HG03521 (cell line): ENCODE measurements around the gene EXOC7.
"Not testable (repeated sequence)": the region's sequence is repeated elsewhere in the genome, so short reads cannot be mapped to it uniquely, and the experiment has no call there.

Experiments used
- ATAC-seq: cut with Tn5 transposase; IDR thresholded peaks from one replicate; pipeline ENCODE4 v1.9.1; 2021; ENCODE audit warnings: mild to moderate bottlenecking, moderate library complexity; ENCODE audit not compliant: unreplicated experiment

The EXOC7 gene

GRCh38 chr17:76088868-76089576, 14.6 kb downstream of the EXOC7 start:
- ATAC-seq, result no peak

GRCh38 chr17:76088041-76088867, 15.3 kb downstream of the EXOC7 start:
- ATAC-seq, result no peak

GRCh38 chr17:76087531-76087930, 16.1 kb downstream of the EXOC7 start:
- ATAC-seq, result no peak

GRCh38 chr17:76086384-76086783, 17.2 kb downstream of the EXOC7 start:
- no peak for ATAC-seq

- ATAC-seq, result no peak
These were observed 17.7 kb downstream of the EXOC7 start for GRCh38 chr17:76085731-76086366.

GRCh38 chr17:76085066-76085730, 18.4 kb downstream of the EXOC7 start:
- ATAC-seq, result no peak

- no peak for ATAC-seq
These were observed 19.9 kb downstream of the EXOC7 start for GRCh38 chr17:76083536-76084182.

- no peak for ATAC-seq
These were observed 21.0 kb downstream of the EXOC7 start for GRCh38 chr17:76082326-76083251.

GRCh38 chr17:76081295-76082210, 22.0 kb downstream of the EXOC7 start:
- ATAC-seq, result no peak

- ATAC-seq, result no peak
These were observed 22.8 kb downstream of the EXOC7 start for GRCh38 chr17:76080768-76081287.

- no peak for ATAC-seq
These were observed 23.4 kb downstream of the EXOC7 start for GRCh38 chr17:76079956-76080767.

- ATAC-seq, result no peak
These were observed 24.0 kb downstream of the EXOC7 start for GRCh38 chr17:76079535-76079955.

- ATAC-seq, result no peak
These were observed 24.6 kb downstream of the EXOC7 start, which contains the start of gene ZACN for GRCh38 chr17:76078860-76079534. Gene ZACN (plus strand): TSS chr17:76079182. CDS start chr17:76079265, 83 bp downstream.

- ATAC-seq, result not testable (repeated sequence)
These were observed 25.2 kb downstream of the EXOC7 start for GRCh38 chr17:76078370-76078769.

GRCh38 chr17:76077584-76078110, 25.9 kb downstream of the EXOC7 start:
- ATAC-seq, result no peak

GRCh38 chr17:76076765-76077583, 26.6 kb downstream of the EXOC7 start:
- no peak for ATAC-seq
